ENCODE measurements around the gene ELF4.

The ELF4 gene

DNA sequence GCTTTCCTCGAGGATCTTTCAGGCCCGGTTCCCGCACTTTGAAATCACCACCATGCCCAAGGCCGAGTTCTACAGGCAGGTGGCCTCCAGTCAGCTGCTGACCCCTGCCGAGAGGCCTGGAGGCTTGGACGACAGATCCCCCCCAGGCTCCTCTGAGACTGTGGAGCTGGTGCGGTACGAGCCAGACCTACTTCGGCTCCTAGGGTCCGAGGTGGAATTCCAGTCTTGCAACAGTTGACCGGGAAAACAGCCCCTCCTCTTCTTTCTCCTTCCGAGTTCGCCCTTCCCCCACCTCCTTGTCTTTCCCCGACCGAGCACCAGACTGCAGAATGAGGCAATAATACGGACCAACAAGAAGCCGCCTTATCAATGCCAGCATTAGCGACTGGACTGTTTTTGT is 54.4 kb downstream of the ELF4 start:
- no peaks in the 10 kb centered on the region; the same call in 1 of the 2 replicates for H3K36me3 ChIP-seq (ENCODE audit: control insufficient read depth, insufficient read depth, low read length)
- TF ChIP-seq, protein P1, sequence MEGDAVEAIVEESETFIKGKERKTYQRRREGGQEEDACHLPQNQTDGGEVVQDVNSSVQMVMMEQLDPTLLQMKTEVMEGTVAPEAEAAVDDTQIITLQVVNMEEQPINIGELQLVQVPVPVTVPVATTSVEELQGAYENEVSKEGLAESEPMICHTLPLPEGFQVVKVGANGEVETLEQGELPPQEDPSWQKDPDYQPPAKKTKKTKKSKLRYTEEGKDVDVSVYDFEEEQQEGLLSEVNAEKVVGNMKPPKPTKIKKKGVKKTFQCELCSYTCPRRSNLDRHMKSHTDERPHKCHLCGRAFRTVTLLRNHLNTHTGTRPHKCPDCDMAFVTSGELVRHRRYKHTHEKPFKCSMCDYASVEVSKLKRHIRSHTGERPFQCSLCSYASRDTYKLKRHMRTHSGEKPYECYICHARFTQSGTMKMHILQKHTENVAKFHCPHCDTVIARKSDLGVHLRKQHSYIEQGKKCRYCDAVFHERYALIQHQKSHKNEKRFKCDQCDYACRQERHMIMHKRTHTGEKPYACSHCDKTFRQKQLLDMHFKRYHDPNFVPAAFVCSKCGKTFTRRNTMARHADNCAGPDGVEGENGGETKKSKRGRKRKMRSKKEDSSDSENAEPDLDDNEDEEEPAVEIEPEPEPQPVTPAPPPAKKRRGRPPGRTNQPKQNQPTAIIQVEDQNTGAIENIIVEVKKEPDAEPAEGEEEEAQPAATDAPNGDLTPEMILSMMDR (IDR thresholded peaks at IDR 0.05; ENCODE audit: insufficient read depth, low read length, poor library complexity, severe bottlenecking), result no peak
- DNase-seq (ENCODE audit: extremely low read depth, insufficient read length), result no peak
- no peak overlapping the region for H3K4me3 ChIP-seq (replicated peaks; ENCODE audit: low read depth, low read length)
- H3K27me3 ChIP-seq (replicated peaks; ENCODE audit: control insufficient read depth, insufficient read depth, low read length), result no peaks in the 10 kb centered on the region

DNA sequence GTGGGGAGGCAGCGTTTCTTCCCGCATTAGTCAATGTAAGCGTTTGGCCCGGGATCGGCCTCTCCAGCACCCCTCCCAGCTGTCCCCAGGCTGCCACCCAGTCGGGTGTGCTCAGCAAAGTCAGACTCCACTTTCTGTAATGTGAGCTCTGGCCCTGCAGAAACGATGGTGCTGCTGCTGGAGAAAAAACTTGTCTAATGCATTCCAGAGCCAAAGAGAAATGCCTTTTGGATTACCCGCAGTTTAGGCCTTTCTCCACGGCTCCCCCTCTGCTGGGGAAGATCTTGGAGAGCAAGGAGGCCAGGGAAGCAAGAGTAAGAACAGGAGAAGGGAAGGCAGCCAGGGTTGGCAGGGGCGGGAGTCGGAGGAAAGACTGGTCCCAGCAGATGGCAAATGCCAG is 55.2 kb downstream of the ELF4 start:
- no peak overlapping the region for H3K4me3 ChIP-seq (replicated peaks; ENCODE audit: low read depth, low read length)
- H3K36me3 ChIP-seq (ENCODE audit: control insufficient read depth, insufficient read depth, low read length), result no peaks in the 10 kb centered on the region; the same call in 1 of the 2 replicates
- H3K27me3 ChIP-seq (replicated peaks; ENCODE audit: control insufficient read depth, insufficient read depth, low read length), result no peaks in the 10 kb centered on the region
- TF ChIP-seq, protein P1 (IDR thresholded peaks at IDR 0.05; ENCODE audit: insufficient read depth, low read length, poor library complexity, severe bottlenecking), result no peak
- DNase-seq (ENCODE audit: extremely low read depth, insufficient read length), result no peak

DNA sequence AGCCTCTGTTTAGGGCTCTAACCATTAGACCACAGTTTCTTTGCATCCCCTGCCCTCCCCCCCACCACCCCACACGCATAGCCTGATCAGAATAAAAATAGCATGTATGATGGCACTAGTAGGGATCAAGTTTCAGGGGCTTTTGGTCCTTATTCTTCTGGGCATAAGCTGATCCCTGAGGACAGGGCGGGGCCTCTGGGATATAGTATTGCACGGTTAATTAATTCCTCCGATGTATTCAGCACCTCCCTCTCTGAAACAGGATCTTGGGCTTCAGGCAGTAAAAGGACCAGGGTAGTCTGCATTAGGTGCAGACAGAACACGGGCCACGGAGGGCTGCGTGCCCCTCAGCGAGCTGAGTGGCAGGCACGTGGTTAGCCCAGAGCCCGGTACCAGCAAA is 57.1 kb downstream of the ELF4 start:
- no peaks in the 10 kb centered on the region for H3K27me3 ChIP-seq (replicated peaks; ENCODE audit: control insufficient read depth, insufficient read depth, low read length)
- no peak for DNase-seq (ENCODE audit: extremely low read depth, insufficient read length)
- H3K4me3 ChIP-seq (replicated peaks; ENCODE audit: low read depth, low read length), result no peak overlapping the region
- H3K36me3 ChIP-seq (ENCODE audit: control insufficient read depth, insufficient read depth, low read length), result no peaks in the 10 kb centered on the region; the same call in 1 of the 2 replicates
- TF ChIP-seq, protein P1 (IDR thresholded peaks at IDR 0.05; ENCODE audit: insufficient read depth, low read length, poor library complexity, severe bottlenecking), result no peak

DNA sequence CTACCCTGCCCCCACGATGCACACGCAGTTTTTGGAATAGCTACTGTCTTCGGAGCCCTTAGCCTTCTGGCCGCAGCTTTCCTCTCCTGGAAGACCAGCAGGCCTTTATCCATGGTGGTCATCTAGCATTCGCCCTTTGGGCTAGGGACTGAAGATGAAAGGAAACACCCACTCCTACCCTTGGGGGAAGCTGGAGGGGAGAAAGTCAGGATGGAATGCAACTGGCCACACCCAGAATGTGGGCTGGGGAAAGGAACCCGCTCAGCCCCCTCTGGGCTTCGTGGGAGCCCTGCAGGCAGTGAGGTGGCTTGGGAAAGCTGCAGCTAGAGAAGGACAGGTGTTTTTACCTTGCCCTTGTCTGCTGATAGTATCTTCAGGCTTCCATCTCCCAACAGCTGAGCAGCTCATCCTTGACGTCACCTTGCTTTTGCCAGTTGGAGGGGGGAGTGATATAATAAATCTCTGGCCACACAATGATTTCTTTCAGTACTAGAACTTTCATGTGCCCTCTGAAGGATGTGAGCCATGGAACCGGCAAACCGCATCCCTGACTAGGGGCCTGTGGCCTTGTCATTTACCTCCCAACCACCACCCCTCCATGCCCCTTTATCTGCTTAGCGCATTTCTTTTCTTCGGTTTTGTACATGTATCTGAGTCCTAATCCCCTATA is 59.0 kb downstream of the ELF4 start:
- Histone ChIP-seq H3K4me3 (replicated peaks; ENCODE audit: low read depth, low read length) (no peak overlapping the region), H3K27me3 (replicated peaks; ENCODE audit: control insufficient read depth, insufficient read depth, low read length) (no peaks in the 10 kb centered on the region), H3K36me3 (ENCODE audit: control insufficient read depth, insufficient read depth, low read length) (no peaks in the 10 kb centered on the region; the same call in 1 of the 2 replicates)
- TF ChIP-seq, protein P1 (IDR thresholded peaks at IDR 0.05; ENCODE audit: insufficient read depth, low read length, poor library complexity, severe bottlenecking), result no peak
- no peak for DNase-seq (ENCODE audit: extremely low read depth, insufficient read length)

DNA sequence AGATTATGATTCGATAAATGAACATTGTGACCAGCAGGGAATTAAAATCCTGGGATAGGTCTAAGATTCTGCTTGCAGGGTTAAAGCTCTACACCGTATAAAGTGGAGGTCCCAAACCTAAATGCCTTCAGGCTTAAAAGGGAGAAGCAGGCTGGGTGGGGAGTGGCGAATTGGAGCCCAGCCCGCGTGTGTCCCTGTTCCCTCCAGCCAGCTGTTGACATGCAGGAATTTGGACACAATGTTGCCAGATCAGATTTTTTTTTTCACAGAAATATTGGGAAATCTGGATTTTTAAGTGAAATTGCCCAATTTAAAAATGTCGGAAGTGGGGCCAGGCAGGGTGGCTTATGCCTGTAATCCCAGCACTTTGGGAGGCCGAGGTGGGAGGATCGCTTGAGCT is 60.5 kb downstream of the ELF4 start:
- Histone ChIP-seq H3K27me3 (replicated peaks; ENCODE audit: control insufficient read depth, insufficient read depth, low read length) (no peaks in the 10 kb centered on the region), H3K4me3 (replicated peaks; ENCODE audit: low read depth, low read length) (no peak overlapping the region), H3K36me3 (ENCODE audit: control insufficient read depth, insufficient read depth, low read length) (no peaks in the 10 kb centered on the region; the same call in 1 of the 2 replicates)
- TF ChIP-seq, protein P1 (IDR thresholded peaks at IDR 0.05; ENCODE audit: insufficient read depth, low read length, poor library complexity, severe bottlenecking), result no peak
- DNase-seq (ENCODE audit: extremely low read depth, insufficient read length), result no peak

Measured in GM06990 (cell line).